ENCODE measurements around the gene ASCL5.

DNA sequence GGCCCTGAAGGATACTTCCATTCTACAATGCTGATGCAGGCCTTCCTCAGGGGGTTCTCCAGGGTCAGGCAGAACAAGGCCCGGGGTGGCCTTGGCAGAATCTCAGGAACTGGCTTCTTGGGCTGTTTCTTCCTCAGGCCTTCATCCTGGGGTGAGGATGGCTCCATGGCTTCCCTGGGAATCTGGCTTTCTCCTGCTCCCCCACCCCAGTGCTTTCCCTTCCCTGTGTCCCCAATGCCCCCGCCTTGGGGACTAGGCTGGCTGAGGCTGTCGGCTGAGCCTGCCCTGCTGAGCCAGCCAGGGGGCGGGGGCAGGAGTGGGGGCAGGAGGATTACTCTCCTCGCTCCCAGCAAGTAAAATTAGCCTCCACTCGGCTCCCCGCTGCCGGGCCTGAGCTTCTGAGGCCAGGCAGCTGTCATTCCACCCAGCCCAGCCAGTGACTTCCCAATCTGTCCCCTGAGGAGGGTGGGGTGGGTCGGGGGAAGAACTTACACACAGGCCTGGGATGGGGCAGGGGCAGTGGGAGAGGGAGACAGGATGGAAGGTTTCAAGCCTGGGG is 14.7 kb downstream of the ASCL5 start, which contains the start of gene CACNA1S:
- TF ChIP-seq ETV6 (conservative IDR thresholded peaks at IDR 0.05 in 1 of 2, IDR thresholded peaks at IDR 0.05 in 1 of 2; ENCODE audit: borderline replicate concordance in 1 of 2, low read depth in 1 of 2), result no peak
- TF ChIP-seq, protein P1, sequence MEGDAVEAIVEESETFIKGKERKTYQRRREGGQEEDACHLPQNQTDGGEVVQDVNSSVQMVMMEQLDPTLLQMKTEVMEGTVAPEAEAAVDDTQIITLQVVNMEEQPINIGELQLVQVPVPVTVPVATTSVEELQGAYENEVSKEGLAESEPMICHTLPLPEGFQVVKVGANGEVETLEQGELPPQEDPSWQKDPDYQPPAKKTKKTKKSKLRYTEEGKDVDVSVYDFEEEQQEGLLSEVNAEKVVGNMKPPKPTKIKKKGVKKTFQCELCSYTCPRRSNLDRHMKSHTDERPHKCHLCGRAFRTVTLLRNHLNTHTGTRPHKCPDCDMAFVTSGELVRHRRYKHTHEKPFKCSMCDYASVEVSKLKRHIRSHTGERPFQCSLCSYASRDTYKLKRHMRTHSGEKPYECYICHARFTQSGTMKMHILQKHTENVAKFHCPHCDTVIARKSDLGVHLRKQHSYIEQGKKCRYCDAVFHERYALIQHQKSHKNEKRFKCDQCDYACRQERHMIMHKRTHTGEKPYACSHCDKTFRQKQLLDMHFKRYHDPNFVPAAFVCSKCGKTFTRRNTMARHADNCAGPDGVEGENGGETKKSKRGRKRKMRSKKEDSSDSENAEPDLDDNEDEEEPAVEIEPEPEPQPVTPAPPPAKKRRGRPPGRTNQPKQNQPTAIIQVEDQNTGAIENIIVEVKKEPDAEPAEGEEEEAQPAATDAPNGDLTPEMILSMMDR (IDR thresholded peaks at IDR 0.05 in 2 of 3, conservative IDR thresholded peaks at IDR 0.05 in 1 of 3; ENCODE audit: control insufficient read depth in 2 of 3, extremely low read depth in 1 of 3, insufficient read depth in 1 of 3, low read depth in 3 of 3, low read length in 3 of 3), result no peak
- TF ChIP-seq NFYA (IDR thresholded peaks at IDR 0.05; ENCODE audit: borderline replicate concordance, low read depth, low read length), result no peak
